ENCODE measurements around the gene ANKRD28. TPM values are rescaled to one million over a fixed set of nuclear protein-coding genes. Genes with fewer than 3 reads are reported as not detected.
A peak's percentile ranks its signal among the peaks of the same experiment; 100 is the strongest.
"Not testable (repeated sequence)": the region's sequence is repeated elsewhere in the genome, so short reads cannot be mapped to it uniquely, and the experiment has no call there.

The ANKRD28 gene
- total and polyA plus RNA-seq, 2 donors from 2014 or later = 9.8 to 72.4 TPM

DNA sequence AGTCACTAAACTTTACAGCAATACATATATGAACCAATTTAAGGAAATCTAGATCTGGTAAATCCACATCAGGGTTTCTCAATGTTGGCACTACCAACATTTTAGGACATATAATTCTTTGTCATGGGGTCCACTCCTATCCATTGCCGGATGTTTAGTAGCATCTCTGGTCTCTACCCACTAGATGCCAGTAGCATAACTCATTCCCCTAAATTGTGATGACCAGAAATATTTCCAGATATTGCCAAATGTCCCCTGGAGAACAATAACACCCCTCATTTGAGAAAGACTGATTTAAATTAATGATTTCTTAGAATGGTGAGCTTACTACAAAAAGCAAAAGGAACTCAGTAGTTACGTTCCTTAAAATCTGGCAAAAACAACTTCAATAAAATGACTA lies 23.1 kb upstream of the ANKRD28 start:
- no peaks in the 10 kb centered on the region for H3K27me3 ChIP-seq (ENCODE audit: control insufficient read depth, insufficient read depth, low read length)
- H3K9me3 ChIP-seq (ENCODE audit: control insufficient read depth in 2 of 3, insufficient read depth in 1 of 3, low read length in 3 of 3) = no peaks in the 10 kb centered on the region
- no peak overlapping the region for H3K9ac ChIP-seq (ENCODE audit: low read length in 3 of 3)
- no peak for FAIRE-seq
- H3K27ac ChIP-seq (ENCODE audit: low read depth in 2 of 2, low read length in 2 of 2) = no peak overlapping the region
- TF ChIP-seq, protein P1, sequence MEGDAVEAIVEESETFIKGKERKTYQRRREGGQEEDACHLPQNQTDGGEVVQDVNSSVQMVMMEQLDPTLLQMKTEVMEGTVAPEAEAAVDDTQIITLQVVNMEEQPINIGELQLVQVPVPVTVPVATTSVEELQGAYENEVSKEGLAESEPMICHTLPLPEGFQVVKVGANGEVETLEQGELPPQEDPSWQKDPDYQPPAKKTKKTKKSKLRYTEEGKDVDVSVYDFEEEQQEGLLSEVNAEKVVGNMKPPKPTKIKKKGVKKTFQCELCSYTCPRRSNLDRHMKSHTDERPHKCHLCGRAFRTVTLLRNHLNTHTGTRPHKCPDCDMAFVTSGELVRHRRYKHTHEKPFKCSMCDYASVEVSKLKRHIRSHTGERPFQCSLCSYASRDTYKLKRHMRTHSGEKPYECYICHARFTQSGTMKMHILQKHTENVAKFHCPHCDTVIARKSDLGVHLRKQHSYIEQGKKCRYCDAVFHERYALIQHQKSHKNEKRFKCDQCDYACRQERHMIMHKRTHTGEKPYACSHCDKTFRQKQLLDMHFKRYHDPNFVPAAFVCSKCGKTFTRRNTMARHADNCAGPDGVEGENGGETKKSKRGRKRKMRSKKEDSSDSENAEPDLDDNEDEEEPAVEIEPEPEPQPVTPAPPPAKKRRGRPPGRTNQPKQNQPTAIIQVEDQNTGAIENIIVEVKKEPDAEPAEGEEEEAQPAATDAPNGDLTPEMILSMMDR (IDR thresholded peaks at IDR 0.05; ENCODE audit: borderline replicate concordance, extremely low read depth, insufficient read depth) = no peak
- no peak overlapping the region for H3K4me3 ChIP-seq (ENCODE audit: low read length in 3 of 3)
- no peaks in the 10 kb centered on the region for H3K36me3 ChIP-seq (ENCODE audit: control insufficient read depth in 2 of 3, insufficient read depth in 3 of 3, low read length in 3 of 3)
- intact Hi-C loops (cut with DNase I) = no loop called here
- no peak for DNase-seq
- H3K4me1 ChIP-seq (ENCODE audit: control insufficient read depth in 2 of 3, insufficient read depth in 2 of 3, low read depth in 1 of 3, low read length in 3 of 3) = no peaks in the 10 kb centered on the region

DNA sequence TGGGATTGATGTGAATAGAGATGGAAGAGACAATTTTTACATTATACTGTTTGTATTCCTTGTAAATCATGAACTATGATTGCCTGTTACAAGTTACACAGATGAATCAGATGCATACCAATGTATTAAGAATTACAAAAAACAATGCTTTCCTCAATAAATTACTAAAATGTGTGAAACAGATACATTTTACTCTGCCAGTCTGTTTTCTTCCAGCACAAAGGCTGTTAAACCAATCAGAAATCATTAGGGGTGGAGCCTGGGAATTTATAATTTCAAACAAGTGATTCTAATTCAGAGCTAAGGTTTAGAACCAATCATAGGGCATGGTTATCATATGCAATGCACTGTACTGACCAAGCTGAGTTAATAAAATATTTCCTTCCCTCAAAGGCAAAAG lies 21.8 kb upstream of the ANKRD28 start:
- Histone ChIP-seq H3K9ac (ENCODE audit: low read length in 3 of 3) (no peak overlapping the region), H3K4me3 (ENCODE audit: low read length in 3 of 3) (no peak overlapping the region), H3K27me3 (ENCODE audit: control insufficient read depth, insufficient read depth, low read length) (no peaks in the 10 kb centered on the region), H3K9me3 (ENCODE audit: control insufficient read depth in 2 of 3, insufficient read depth in 1 of 3, low read length in 3 of 3) (no peaks in the 10 kb centered on the region), H3K27ac (ENCODE audit: low read depth in 2 of 2, low read length in 2 of 2) (no peak overlapping the region), H3K4me1 (ENCODE audit: control insufficient read depth in 2 of 3, insufficient read depth in 2 of 3, low read depth in 1 of 3, low read length in 3 of 3) (no peaks in the 10 kb centered on the region), H3K36me3 (ENCODE audit: control insufficient read depth in 2 of 3, insufficient read depth in 3 of 3, low read length in 3 of 3) (no peaks in the 10 kb centered on the region)
- intact Hi-C loops (cut with DNase I) = loop anchor here (10.0 kb wide), 1 partner anchor 425 kb away; no protein-coding TSS in a partner anchor
- TF ChIP-seq, protein P1 (IDR thresholded peaks at IDR 0.05; ENCODE audit: borderline replicate concordance, extremely low read depth, insufficient read depth) = no peak
- FAIRE-seq = no peak
- no peak for DNase-seq

DNA sequence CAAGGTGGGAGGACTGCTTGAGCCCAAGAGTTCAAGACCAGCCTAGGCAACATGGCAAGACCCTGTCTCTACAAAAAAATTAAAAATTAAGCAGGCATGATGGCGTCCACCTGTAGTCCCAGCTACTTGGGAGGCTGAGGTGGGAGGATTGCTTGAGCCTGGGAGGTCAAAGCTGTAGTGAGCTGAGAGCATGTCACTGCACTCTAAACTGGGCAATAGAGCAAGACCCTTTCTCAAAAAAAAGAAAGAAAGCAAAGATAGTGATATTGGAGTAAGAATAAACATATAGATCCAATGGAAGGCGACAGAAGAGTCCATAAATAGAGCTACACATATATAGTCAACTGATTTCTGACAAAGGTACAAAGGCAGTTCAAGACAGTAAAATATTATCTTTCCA lies 21.3 kb upstream of the ANKRD28 start:
- Histone ChIP-seq H3K9me3 (ENCODE audit: control insufficient read depth in 2 of 3, insufficient read depth in 1 of 3, low read length in 3 of 3) (no peaks in the 10 kb centered on the region), H3K27me3 (ENCODE audit: control insufficient read depth, insufficient read depth, low read length) (no peaks in the 10 kb centered on the region), H3K36me3 (ENCODE audit: control insufficient read depth in 2 of 3, insufficient read depth in 3 of 3, low read length in 3 of 3) (no peaks in the 10 kb centered on the region), H3K27ac (ENCODE audit: low read depth in 2 of 2, low read length in 2 of 2) (no peak overlapping the region), H3K9ac (ENCODE audit: low read length in 3 of 3) (no peak overlapping the region), H3K4me1 (ENCODE audit: control insufficient read depth in 2 of 3, insufficient read depth in 2 of 3, low read depth in 1 of 3, low read length in 3 of 3) (no peaks in the 10 kb centered on the region), H3K4me3 (ENCODE audit: low read length in 3 of 3) (no peak overlapping the region)
- FAIRE-seq = no peak
- intact Hi-C loops (cut with DNase I) = loop anchor here (10.0 kb wide), 1 partner anchor 426 kb away; no protein-coding TSS in a partner anchor
- DNase-seq = no peak
- TF ChIP-seq, protein P1 (IDR thresholded peaks at IDR 0.05; ENCODE audit: borderline replicate concordance, extremely low read depth, insufficient read depth) = no peak

DNA sequence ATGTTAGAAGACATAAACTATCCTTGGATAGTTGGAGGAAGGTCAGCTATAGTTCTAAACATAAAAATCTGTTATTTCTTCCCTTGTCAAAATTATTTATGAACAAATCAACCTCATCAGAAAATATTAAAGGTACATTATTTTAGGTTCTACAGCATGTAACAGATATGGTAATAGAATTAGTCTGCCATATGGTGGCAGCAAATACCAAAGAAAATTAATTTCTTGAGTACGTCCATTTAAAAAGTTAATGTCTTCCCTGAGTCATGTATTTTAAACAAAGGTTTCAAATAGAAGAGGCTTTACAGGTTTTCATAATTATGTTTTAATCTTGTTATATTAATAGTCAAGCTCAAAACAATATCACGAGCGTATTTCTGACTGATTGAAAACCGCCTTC lies 17.9 kb upstream of the ANKRD28 start:
- DNase-seq (peak in 2 of 5 donors; percentile 69 to 81), FAIRE-seq (peak; percentile 97)
- Histone ChIP-seq H3K9ac (ENCODE audit: low read length in 3 of 3) (no peak overlapping the region), H3K36me3 (ENCODE audit: control insufficient read depth in 2 of 3, insufficient read depth in 3 of 3, low read length in 3 of 3) (no peaks in the 10 kb centered on the region), H3K27me3 (ENCODE audit: control insufficient read depth, insufficient read depth, low read length) (no peaks in the 10 kb centered on the region), H3K27ac (ENCODE audit: low read depth in 2 of 2, low read length in 2 of 2) (no peak overlapping the region), H3K4me1 (ENCODE audit: control insufficient read depth in 2 of 3, insufficient read depth in 2 of 3, low read depth in 1 of 3, low read length in 3 of 3) (no peaks in the 10 kb centered on the region), H3K4me3 (ENCODE audit: low read length in 3 of 3) (no peak overlapping the region), H3K9me3 (ENCODE audit: control insufficient read depth in 2 of 3, insufficient read depth in 1 of 3, low read length in 3 of 3) (no peaks in the 10 kb centered on the region)
- TF ChIP-seq, protein P1 (IDR thresholded peaks at IDR 0.05; ENCODE audit: borderline replicate concordance, extremely low read depth, insufficient read depth) = peak; percentile 56
- intact Hi-C loops (cut with DNase I) = loop anchor here (10.0 kb wide), 1 partner anchor 429 kb away; no protein-coding TSS in a partner anchor

DNA sequence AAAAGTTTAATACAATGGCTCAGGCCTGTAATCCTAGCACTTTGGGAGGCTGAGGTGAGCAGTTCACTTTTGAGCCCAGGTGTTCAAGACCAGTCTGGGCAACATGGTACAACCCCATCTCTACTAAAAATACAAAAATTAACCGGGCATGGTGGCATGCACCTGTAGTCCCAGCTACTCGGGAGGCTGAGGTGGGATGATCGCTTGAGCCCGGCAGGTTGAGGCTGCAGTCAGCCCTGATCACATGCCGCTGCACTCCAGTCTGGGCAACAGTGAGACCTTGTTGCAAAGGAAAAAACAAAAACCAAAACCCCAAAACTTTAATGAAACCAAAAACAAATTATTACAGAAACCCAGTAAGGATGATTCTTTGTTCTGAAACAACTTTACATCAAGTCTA lies 15.3 kb upstream of the ANKRD28 start:
- not testable (repeated sequence) for H3K27ac ChIP-seq (ENCODE audit: low read depth in 2 of 2, low read length in 2 of 2); H3K4me3 ChIP-seq (ENCODE audit: low read length in 3 of 3); H3K27me3 ChIP-seq (ENCODE audit: control insufficient read depth, insufficient read depth, low read length); H3K9ac ChIP-seq (ENCODE audit: low read length in 3 of 3); H3K4me1 ChIP-seq (ENCODE audit: control insufficient read depth in 2 of 3, insufficient read depth in 2 of 3, low read depth in 1 of 3, low read length in 3 of 3); FAIRE-seq; H3K36me3 ChIP-seq (ENCODE audit: control insufficient read depth in 2 of 3, insufficient read depth in 3 of 3, low read length in 3 of 3); H3K9me3 ChIP-seq (ENCODE audit: control insufficient read depth in 2 of 3, insufficient read depth in 1 of 3, low read length in 3 of 3)
- intact Hi-C loops (cut with DNase I) = loop anchor here (10.0 kb wide), 1 partner anchor 432 kb away; no protein-coding TSS in a partner anchor
- DNase-seq = peak in 1 of 5 donors; percentile 32

Measured in kidney (tissue), 14 donors.